ENCODE measurements around the gene SCN5A. TPM values are rescaled to one million over a fixed set of nuclear protein-coding genes. Genes with fewer than 3 reads are reported as not detected.

The SCN5A gene
- total and polyA plus RNA-seq, 2 experiments from 2014 or later: 10.2 to 10.6 TPM

- H3K4me1 Mint-ChIP-seq: peaks cover 7% of the 10 kb centered on the region; the same call in 2 of the 3 replicates
- Histone ChIP-seq H3K36me3 (ENCODE audit: insufficient read depth) (no peaks in the 10 kb centered on the region), H3K27me3 (ENCODE audit: insufficient read depth) (no peaks in the 10 kb centered on the region), H3K79me2 (replicated peaks; ENCODE audit: insufficient read depth) (no peaks in the 10 kb centered on the region), H3K4me2 (no peak overlapping the region), H2AFZ (no peak overlapping the region), H3F3A (replicated peaks; ENCODE audit: low read depth) (no peaks in the 10 kb centered on the region), H3K27ac (ENCODE audit: low read depth) (no peak overlapping the region), H3K4me1 (ENCODE audit: insufficient read depth) (no peaks in the 10 kb centered on the region), H3K9me2 (ENCODE audit: insufficient read depth) (no peaks in the 10 kb centered on the region), H4K20me1 (replicated peaks; ENCODE audit: insufficient read depth) (no peaks in the 10 kb centered on the region), H3K4me3 (no peak overlapping the region)
- DNase-seq (ENCODE audit: low spot score) (no peak), ATAC-seq (no peak)
- no peaks in the 10 kb centered on the region for H3K9me3 Mint-ChIP-seq
- H3K27me3 Mint-ChIP-seq (ENCODE audit: insufficient read depth, low read depth, poor library complexity): peaks cover 5% of the 10 kb centered on the region
- H3K4me3 Mint-ChIP-seq: no peak overlapping the region
- no peak overlapping the region for H3K27ac Mint-ChIP-seq
- H3K36me3 Mint-ChIP-seq (ENCODE audit: low read depth): peaks cover 3% of the 10 kb centered on the region; the same call in 2 of the 3 replicates
- TF ChIP-seq, protein P1, sequence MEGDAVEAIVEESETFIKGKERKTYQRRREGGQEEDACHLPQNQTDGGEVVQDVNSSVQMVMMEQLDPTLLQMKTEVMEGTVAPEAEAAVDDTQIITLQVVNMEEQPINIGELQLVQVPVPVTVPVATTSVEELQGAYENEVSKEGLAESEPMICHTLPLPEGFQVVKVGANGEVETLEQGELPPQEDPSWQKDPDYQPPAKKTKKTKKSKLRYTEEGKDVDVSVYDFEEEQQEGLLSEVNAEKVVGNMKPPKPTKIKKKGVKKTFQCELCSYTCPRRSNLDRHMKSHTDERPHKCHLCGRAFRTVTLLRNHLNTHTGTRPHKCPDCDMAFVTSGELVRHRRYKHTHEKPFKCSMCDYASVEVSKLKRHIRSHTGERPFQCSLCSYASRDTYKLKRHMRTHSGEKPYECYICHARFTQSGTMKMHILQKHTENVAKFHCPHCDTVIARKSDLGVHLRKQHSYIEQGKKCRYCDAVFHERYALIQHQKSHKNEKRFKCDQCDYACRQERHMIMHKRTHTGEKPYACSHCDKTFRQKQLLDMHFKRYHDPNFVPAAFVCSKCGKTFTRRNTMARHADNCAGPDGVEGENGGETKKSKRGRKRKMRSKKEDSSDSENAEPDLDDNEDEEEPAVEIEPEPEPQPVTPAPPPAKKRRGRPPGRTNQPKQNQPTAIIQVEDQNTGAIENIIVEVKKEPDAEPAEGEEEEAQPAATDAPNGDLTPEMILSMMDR (conservative IDR thresholded peaks at IDR 0.05; ENCODE audit: low read depth in 2 of 2): no peak
- no peak for TF ChIP-seq EZH2 (IDR thresholded peaks at IDR 0.05; ENCODE audit: low read depth, unreplicated experiment)
- TF ChIP-seq, protein P2, sequence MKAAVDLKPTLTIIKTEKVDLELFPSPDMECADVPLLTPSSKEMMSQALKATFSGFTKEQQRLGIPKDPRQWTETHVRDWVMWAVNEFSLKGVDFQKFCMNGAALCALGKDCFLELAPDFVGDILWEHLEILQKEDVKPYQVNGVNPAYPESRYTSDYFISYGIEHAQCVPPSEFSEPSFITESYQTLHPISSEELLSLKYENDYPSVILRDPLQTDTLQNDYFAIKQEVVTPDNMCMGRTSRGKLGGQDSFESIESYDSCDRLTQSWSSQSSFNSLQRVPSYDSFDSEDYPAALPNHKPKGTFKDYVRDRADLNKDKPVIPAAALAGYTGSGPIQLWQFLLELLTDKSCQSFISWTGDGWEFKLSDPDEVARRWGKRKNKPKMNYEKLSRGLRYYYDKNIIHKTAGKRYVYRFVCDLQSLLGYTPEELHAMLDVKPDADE (IDR thresholded peaks at IDR 0.05): no peak
- no peak for TF ChIP-seq JUNB (IDR thresholded peaks at IDR 0.05; ENCODE audit: unreplicated experiment)
- TF ChIP-seq ZNF331 (CRISPR knock-in tag; IDR thresholded peaks at IDR 0.05; ENCODE audit: low read depth): no peak
- no peak for TF ChIP-seq ZNF114 (CRISPR knock-in tag; IDR thresholded peaks at IDR 0.05)
- TF ChIP-seq CREB1 (CRISPR knock-in tag; IDR thresholded peaks at IDR 0.05; ENCODE audit: low read depth): no peak
- TF ChIP-seq, protein P3, sequence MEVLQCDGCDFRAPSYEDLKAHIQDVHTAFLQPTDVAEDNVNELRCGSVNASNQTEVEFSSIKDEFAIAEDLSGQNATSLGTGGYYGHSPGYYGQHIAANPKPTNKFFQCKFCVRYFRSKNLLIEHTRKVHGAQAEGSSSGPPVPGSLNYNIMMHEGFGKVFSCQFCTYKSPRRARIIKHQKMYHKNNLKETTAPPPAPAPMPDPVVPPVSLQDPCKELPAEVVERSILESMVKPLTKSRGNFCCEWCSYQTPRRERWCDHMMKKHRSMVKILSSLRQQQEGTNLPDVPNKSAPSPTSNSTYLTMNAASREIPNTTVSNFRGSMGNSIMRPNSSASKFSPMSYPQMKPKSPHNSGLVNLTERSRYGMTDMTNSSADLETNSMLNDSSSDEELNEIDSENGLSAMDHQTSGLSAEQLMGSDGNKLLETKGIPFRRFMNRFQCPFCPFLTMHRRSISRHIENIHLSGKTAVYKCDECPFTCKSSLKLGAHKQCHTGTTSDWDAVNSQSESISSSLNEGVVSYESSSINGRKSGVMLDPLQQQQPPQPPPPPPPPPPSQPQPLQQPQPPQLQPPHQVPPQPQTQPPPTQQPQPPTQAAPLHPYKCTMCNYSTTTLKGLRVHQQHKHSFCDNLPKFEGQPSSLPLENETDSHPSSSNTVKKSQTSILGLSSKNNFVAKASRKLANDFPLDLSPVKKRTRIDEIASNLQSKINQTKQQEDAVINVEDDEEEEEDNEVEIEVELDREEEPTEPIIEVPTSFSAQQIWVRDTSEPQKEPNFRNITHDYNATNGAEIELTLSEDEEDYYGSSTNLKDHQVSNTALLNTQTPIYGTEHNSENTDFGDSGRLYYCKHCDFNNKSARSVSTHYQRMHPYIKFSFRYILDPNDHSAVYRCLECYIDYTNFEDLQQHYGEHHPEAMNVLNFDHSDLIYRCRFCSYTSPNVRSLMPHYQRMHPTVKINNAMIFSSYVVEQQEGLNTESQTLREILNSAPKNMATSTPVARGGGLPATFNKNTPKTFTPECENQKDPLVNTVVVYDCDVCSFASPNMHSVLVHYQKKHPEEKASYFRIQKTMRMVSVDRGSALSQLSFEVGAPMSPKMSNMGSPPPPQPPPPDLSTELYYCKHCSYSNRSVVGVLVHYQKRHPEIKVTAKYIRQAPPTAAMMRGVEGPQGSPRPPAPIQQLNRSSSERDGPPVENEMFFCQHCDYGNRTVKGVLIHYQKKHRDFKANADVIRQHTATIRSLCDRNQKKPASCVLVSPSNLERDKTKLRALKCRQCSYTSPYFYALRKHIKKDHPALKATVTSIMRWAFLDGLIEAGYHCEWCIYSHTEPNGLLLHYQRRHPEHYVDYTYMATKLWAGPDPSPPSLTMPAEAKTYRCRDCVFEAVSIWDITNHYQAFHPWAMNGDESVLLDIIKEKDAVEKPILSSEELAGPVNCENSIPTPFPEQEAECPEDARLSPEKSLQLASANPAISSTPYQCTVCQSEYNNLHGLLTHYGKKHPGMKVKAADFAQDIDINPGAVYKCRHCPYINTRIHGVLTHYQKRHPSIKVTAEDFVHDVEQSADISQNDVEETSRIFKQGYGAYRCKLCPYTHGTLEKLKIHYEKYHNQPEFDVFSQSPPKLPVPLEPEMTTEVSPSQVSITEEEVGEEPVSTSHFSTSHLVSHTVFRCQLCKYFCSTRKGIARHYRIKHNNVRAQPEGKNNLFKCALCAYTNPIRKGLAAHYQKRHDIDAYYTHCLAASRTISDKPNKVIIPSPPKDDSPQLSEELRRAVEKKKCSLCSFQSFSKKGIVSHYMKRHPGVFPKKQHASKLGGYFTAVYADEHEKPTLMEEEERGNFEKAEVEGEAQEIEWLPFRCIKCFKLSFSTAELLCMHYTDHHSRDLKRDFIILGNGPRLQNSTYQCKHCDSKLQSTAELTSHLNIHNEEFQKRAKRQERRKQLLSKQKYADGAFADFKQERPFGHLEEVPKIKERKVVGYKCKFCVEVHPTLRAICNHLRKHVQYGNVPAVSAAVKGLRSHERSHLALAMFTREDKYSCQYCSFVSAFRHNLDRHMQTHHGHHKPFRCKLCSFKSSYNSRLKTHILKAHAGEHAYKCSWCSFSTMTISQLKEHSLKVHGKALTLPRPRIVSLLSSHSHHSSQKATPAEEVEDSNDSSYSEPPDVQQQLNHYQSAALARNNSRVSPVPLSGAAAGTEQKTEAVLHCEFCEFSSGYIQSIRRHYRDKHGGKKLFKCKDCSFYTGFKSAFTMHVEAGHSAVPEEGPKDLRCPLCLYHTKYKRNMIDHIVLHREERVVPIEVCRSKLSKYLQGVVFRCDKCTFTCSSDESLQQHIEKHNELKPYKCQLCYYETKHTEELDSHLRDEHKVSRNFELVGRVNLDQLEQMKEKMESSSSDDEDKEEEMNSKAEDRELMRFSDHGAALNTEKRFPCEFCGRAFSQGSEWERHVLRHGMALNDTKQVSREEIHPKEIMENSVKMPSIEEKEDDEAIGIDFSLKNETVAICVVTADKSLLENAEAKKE (CRISPR knock-in tag; IDR thresholded peaks at IDR 0.05): no peak
- no peak for TF ChIP-seq NANOG (IDR thresholded peaks at IDR 0.05; ENCODE audit: borderline replicate concordance)
- TF ChIP-seq POLR2AphosphoS5 (IDR thresholded peaks at IDR 0.05; ENCODE audit: low read depth): no peak
- no peak for TF ChIP-seq REST (IDR thresholded peaks at IDR 0.05; ENCODE audit: unreplicated experiment)
- TF ChIP-seq EZH2phosphoT487 (IDR thresholded peaks at IDR 0.05; ENCODE audit: unreplicated experiment): no peak
Measured at GRCh38 chr3:38611866-38612265, 37.6 kb downstream of the SCN5A start.
